Measurements from ENCODE around the gene UBASH3A.

DNA sequence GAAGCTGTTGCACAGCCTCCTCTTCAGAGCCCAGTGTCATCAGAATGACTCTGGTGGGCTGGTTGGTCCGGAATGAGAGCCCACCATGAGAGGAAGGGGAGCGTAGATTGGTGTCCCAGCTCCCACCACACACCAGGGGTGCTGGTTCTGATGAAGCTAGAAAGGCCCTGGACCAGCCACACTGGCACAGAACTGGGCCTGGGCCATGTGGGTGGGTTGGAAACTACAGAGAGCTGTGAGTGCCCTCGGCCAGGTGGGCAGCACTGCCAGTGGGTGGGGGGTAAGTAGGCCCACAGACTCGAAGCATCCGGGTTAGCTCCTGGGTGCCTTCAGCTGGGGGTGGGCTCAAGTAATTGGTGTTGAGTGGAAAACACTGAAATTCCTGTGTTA lies 25.8 kb upstream of the UBASH3A start:
- TF ChIP-seq, protein P1, sequence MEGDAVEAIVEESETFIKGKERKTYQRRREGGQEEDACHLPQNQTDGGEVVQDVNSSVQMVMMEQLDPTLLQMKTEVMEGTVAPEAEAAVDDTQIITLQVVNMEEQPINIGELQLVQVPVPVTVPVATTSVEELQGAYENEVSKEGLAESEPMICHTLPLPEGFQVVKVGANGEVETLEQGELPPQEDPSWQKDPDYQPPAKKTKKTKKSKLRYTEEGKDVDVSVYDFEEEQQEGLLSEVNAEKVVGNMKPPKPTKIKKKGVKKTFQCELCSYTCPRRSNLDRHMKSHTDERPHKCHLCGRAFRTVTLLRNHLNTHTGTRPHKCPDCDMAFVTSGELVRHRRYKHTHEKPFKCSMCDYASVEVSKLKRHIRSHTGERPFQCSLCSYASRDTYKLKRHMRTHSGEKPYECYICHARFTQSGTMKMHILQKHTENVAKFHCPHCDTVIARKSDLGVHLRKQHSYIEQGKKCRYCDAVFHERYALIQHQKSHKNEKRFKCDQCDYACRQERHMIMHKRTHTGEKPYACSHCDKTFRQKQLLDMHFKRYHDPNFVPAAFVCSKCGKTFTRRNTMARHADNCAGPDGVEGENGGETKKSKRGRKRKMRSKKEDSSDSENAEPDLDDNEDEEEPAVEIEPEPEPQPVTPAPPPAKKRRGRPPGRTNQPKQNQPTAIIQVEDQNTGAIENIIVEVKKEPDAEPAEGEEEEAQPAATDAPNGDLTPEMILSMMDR (IDR thresholded peaks at IDR 0.05) = no peak
- TF ChIP-seq POLR2A (IDR thresholded peaks at IDR 0.05) = no peak

All from Peyer's patch (tissue), 4 donors.